Measurements from ENCODE around the gene CLP1.

Gene CLP1

GRCh38 chr11:57657194-57658022, at the start of gene CLP1:
TSS of gene CLP1 (plus strand) at chr11:57657762. CDS start at chr11:57659477, 1,715 bp downstream.
- DNase-seq (ENCODE audit: low read depth): peak; percentile 97

- DNase-seq (ENCODE audit: low read depth): no peak
Observed at GRCh38 chr11:57610170-57610569, 47.4 kb upstream of the CLP1 start.

GRCh38 chr11:57614234-57614772, 43.3 kb upstream of the CLP1 start:
- DNase-seq (ENCODE audit: low read depth): no peak

- no peak for DNase-seq (ENCODE audit: low read depth)
Observed at GRCh38 chr11:57615308-57615707, 42.3 kb upstream of the CLP1 start.

- DNase-seq (ENCODE audit: low read depth): no peak
Observed at GRCh38 chr11:57616595-57616994, 41.0 kb upstream of the CLP1 start.

GRCh38 chr11:57618438-57618837, 39.1 kb upstream of the CLP1 start:
- no peak for DNase-seq (ENCODE audit: low read depth)

- DNase-seq (ENCODE audit: low read depth): no peak
Observed at GRCh38 chr11:57619331-57619730, 38.2 kb upstream of the CLP1 start.

- no peak for DNase-seq (ENCODE audit: low read depth)
Observed at GRCh38 chr11:57620467-57620866, 37.1 kb upstream of the CLP1 start.

- no peak for DNase-seq (ENCODE audit: low read depth)
Observed at GRCh38 chr11:57622263-57622662, 35.3 kb upstream of the CLP1 start.

- DNase-seq (ENCODE audit: low read depth): no peak
Observed at GRCh38 chr11:57624864-57625263, 32.7 kb upstream of the CLP1 start.

GRCh38 chr11:57626895-57627294, 30.7 kb upstream of the CLP1 start:
- DNase-seq (ENCODE audit: low read depth): no peak

GRCh38 chr11:57630171-57630570, 27.4 kb upstream of the CLP1 start:
- no peak for DNase-seq (ENCODE audit: low read depth)

GRCh38 chr11:57632116-57632515, 25.4 kb upstream of the CLP1 start:
- no peak for DNase-seq (ENCODE audit: low read depth)

- no peak for DNase-seq (ENCODE audit: low read depth)
Observed at GRCh38 chr11:57633394-57634070, 24.0 kb upstream of the CLP1 start.

- no peak for DNase-seq (ENCODE audit: low read depth)
Observed at GRCh38 chr11:57634311-57634710, 23.3 kb upstream of the CLP1 start.

GRCh38 chr11:57635246-57635645, 22.3 kb upstream of the CLP1 start:
- no peak for DNase-seq (ENCODE audit: low read depth)

GRCh38 chr11:57637626-57638004, 19.9 kb upstream of the CLP1 start:
- DNase-seq (ENCODE audit: low read depth): no peak

GRCh38 chr11:57638005-57638781, 19.4 kb upstream of the CLP1 start:
- DNase-seq (ENCODE audit: low read depth): peak; percentile 83

- no peak for DNase-seq (ENCODE audit: low read depth)
Observed at GRCh38 chr11:57638811-57639320, 18.7 kb upstream of the CLP1 start.

- no peak for DNase-seq (ENCODE audit: low read depth)
Observed at GRCh38 chr11:57639321-57640067, 18.1 kb upstream of the CLP1 start.

GRCh38 chr11:57640068-57640800, 17.3 kb upstream of the CLP1 start:
- no peak for DNase-seq (ENCODE audit: low read depth)
